Activated CD4-positive, alpha-beta T cell treated with anti-CD3 and anti-CD28 coated beads, Interleukin-2, amount 10 ng/mL, durations not matched to agents 7 days and 5 days (primary cell): ENCODE results near the gene TPX2. TPM values are rescaled to one million over a fixed set of nuclear protein-coding genes. Genes with fewer than 3 reads are reported as not detected.

ENCODE experiments used
- CTCF ChIA-PET: fragments of 350-600 bp; sonication (Branson Sonifier 250); formaldehyde crosslinking; loops from one replicate; lab custom pipeline; 2021; ENCODE audit warnings: antibody characterized with exemption; lab: Charles Lee
- POLR2A ChIA-PET: fragments of 350-600 bp; sonication (Branson Sonifier 250); formaldehyde crosslinking; loops from one replicate; lab custom pipeline; 2021; ENCODE audit warnings: antibody characterized with exemption; lab: Charles Lee
- DNase-seq: peaks from one replicate; pipeline ENCODE4 v3.0.0-alpha.2; 2020
- H3K27ac Mint-ChIP-seq: one replicate; pipeline ENCODE4 v1.8.0; 2021; ENCODE audit warnings: mild to moderate bottlenecking, moderate library complexity, mixed read lengths
- H3K27me3 Mint-ChIP-seq: one replicate; pipeline ENCODE4 v1.8.0; 2021; ENCODE audit warnings: mixed read lengths
- H3K36me3 Mint-ChIP-seq: one replicate; pipeline ENCODE4 v1.8.0; 2021; ENCODE audit warnings: low read depth, mixed read lengths
- H3K4me1 Mint-ChIP-seq: one replicate; pipeline ENCODE4 v1.8.0; 2021; ENCODE audit warnings: mixed read lengths
- H3K4me3 Mint-ChIP-seq: one replicate; pipeline ENCODE4 v1.8.0; 2021; ENCODE audit warnings: mild to moderate bottlenecking, moderate library complexity, mixed read lengths
- H3K9me3 Mint-ChIP-seq: one replicate; pipeline ENCODE4 v1.8.0; 2021; ENCODE audit warnings: mixed read lengths
- total RNA-seq, 2 experiments: library from RNA; stranded (reverse); gene quantifications; one replicate each; pipeline ENCODE4 v1.2.3, GENCODE V29; 2021

Gene TPX2
- total RNA-seq, 2 experiments from 2014 or later = 164 to 193 TPM

- no peaks in the 10 kb centered on the region for H3K9me3 Mint-ChIP-seq
- no peak overlapping the region for H3K27ac Mint-ChIP-seq
- H3K4me1 Mint-ChIP-seq = peaks cover 5% of the 10 kb centered on the region
- no peaks in the 10 kb centered on the region for H3K27me3 Mint-ChIP-seq
- no peak overlapping the region for H3K4me3 Mint-ChIP-seq
- CTCF ChIA-PET = no interaction called here
- POLR2A ChIA-PET = no interaction called here
- H3K36me3 Mint-ChIP-seq = peaks cover 60% of the 10 kb centered on the region
- DNase-seq = no peak
These were observed 25.7 kb downstream of the TPX2 start for GRCh38 chr20:31764641-31765305.

- no peaks in the 10 kb centered on the region for H3K9me3 Mint-ChIP-seq
- ChIA-PET POLR2A (no interaction called here), CTCF (interaction anchor here (0.6 to 1.2 kb wide), 3 partner anchors 9 to 79 kb away, joined by 3 to 4 read pairs (median 3); no protein-coding TSS in a partner anchor)
- H3K4me3 Mint-ChIP-seq = no peak overlapping the region
- peaks cover 5% of the 10 kb centered on the region for H3K4me1 Mint-ChIP-seq
- H3K27ac Mint-ChIP-seq = no peak overlapping the region
- no peaks in the 10 kb centered on the region for H3K27me3 Mint-ChIP-seq
- no peak for DNase-seq
- H3K36me3 Mint-ChIP-seq = peaks cover 63% of the 10 kb centered on the region
These were observed 28.7 kb downstream of the TPX2 start for GRCh38 chr20:31767805-31768204.

- peaks cover 4% of the 10 kb centered on the region for H3K4me1 Mint-ChIP-seq
- H3K27ac Mint-ChIP-seq = no peak overlapping the region
- no peaks in the 10 kb centered on the region for H3K9me3 Mint-ChIP-seq
- H3K36me3 Mint-ChIP-seq = peaks cover 66% of the 10 kb centered on the region
- no peak overlapping the region for H3K4me3 Mint-ChIP-seq
- no peak for DNase-seq
- H3K27me3 Mint-ChIP-seq = no peaks in the 10 kb centered on the region
- POLR2A ChIA-PET = no interaction called here
- CTCF ChIA-PET = no interaction called here
These were observed 30.6 kb downstream of the TPX2 start for GRCh38 chr20:31769681-31770080.

- H3K9me3 Mint-ChIP-seq = no peaks in the 10 kb centered on the region
- H3K27ac Mint-ChIP-seq = peak overlapping the region; percentile 25
- CTCF ChIA-PET = no interaction called here
- H3K4me1 Mint-ChIP-seq = peaks cover 2% of the 10 kb centered on the region
- no peaks in the 10 kb centered on the region for H3K27me3 Mint-ChIP-seq
- POLR2A ChIA-PET = no interaction called here
- DNase-seq = no peak
- peaks cover 64% of the 10 kb centered on the region for H3K36me3 Mint-ChIP-seq
- H3K4me3 Mint-ChIP-seq = no peak overlapping the region
These were observed 31.2 kb downstream of the TPX2 start for GRCh38 chr20:31770243-31770642.

GRCh38 chr20:31774408-31774807 lies 35.3 kb downstream of the TPX2 start:
- ChIA-PET POLR2A (no interaction called here), CTCF (interaction anchor here (0.6 kb wide), 1 partner anchor 11 kb away, joined by 3 read pairs; no protein-coding TSS in a partner anchor)
- Mint-ChIP-seq H3K9me3 (no peaks in the 10 kb centered on the region), H3K4me1 (peaks cover 2% of the 10 kb centered on the region), H3K27me3 (no peaks in the 10 kb centered on the region), H3K27ac (no peak overlapping the region), H3K4me3 (no peak overlapping the region), H3K36me3 (peaks cover 72% of the 10 kb centered on the region)
- DNase-seq = no peak

- no peaks in the 10 kb centered on the region for H3K4me1 Mint-ChIP-seq
- CTCF ChIA-PET = no interaction called here
These were observed 41.7 kb downstream of the TPX2 start for GRCh38 chr20:31780839-31781238.

DNA sequence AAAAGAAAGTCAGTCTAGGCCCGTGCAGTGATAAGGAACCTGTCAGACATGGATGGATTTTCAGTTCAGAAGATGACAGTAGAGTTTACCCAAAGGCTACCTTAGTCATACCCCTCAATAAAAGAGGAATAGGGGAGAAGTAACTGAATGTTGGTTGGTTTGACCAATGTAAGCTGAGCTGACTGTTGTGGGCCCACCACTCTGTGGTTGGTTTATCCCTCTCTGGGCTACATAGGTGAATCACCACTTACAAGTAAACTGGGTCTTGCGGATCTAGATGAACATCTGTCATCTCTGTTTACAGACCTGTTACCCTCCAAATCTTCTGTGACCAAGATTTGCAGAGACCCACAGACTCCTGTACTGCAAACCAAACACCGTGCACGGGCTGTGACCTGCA lies 42.9 kb downstream of the TPX2 start:
- no peak for DNase-seq

More at GRCh38 chr20:31780839-31781238, 41.7 kb downstream of the TPX2 start:
- H3K27me3 Mint-ChIP-seq = no peaks in the 10 kb centered on the region
- no peak overlapping the region for H3K27ac Mint-ChIP-seq
- H3K4me3 Mint-ChIP-seq = no peak overlapping the region
- DNase-seq = no peak
- peaks cover 66% of the 10 kb centered on the region for H3K36me3 Mint-ChIP-seq
- H3K9me3 Mint-ChIP-seq = no peaks in the 10 kb centered on the region
- POLR2A ChIA-PET = no interaction called here

DNA sequence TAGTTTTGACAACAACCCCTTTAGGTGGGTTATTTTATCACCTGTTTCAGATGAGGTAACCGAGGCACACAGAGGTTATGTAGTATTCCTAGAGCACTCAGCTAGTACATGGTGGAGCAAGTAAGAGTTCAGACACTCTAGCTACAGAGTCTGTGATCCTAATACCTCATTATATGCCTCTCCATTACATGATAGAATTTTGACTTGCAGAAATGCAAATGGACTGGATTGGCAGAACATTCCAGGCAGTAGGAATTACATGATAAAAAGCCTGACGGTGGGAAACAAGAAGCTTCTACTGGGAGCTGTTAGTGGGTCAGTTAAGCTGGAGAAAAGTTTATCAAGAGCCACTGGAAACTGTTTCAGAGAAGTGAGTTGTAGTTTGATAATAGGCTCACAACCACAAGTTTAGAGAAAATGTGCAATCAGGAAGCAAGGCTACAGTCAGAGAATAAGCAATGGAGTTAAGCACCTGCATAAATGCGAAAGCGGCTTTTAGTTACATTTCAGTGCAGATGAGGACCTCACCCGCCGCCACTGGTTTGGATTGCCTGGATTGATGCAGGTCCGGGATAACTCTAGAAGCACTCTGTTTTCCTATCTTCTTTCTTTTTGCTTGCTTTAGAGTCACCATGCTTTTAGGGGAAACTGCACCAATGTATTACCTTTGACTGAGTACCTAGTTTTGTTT lies 45.4 kb downstream of the TPX2 start:
- H3K9me3 Mint-ChIP-seq = no peaks in the 10 kb centered on the region
- no peaks in the 10 kb centered on the region for H3K27me3 Mint-ChIP-seq
- DNase-seq = no peak
- no peaks in the 10 kb centered on the region for H3K4me1 Mint-ChIP-seq
- H3K27ac Mint-ChIP-seq = no peak overlapping the region
- ChIA-PET CTCF (interaction anchor here (0.7 to 1.6 kb wide), 2 partner anchors 10 to 17 kb away, joined by 3 to 4 read pairs; no protein-coding TSS in a partner anchor), POLR2A (no interaction called here)
- H3K4me3 Mint-ChIP-seq = no peak overlapping the region
- peaks cover 66% of the 10 kb centered on the region for H3K36me3 Mint-ChIP-seq

More for the DNA sequence above, 42.9 kb downstream of the TPX2 start:
- Mint-ChIP-seq H3K27me3 (no peaks in the 10 kb centered on the region), H3K9me3 (no peaks in the 10 kb centered on the region), H3K4me3 (no peak overlapping the region), H3K36me3 (peaks cover 68% of the 10 kb centered on the region), H3K27ac (no peak overlapping the region), H3K4me1 (no peaks in the 10 kb centered on the region)
- ChIA-PET POLR2A (no interaction called here), CTCF (no interaction called here)

GRCh38 chr20:31785089-31785488 lies 46.0 kb downstream of the TPX2 start:
- peaks cover 60% of the 10 kb centered on the region for H3K36me3 Mint-ChIP-seq
- CTCF ChIA-PET = interaction anchor here (0.9 to 1.6 kb wide), 3 partner anchors 10 to 19 kb away, joined by 3 read pairs; no protein-coding TSS in a partner anchor

GRCh38 chr20:31788578-31788977 lies 49.5 kb downstream of the TPX2 start:
- Mint-ChIP-seq H3K4me3 (no peak overlapping the region), H3K36me3 (peaks cover 58% of the 10 kb centered on the region), H3K9me3 (no peaks in the 10 kb centered on the region), H3K4me1 (no peaks in the 10 kb centered on the region), H3K27ac (no peak overlapping the region), H3K27me3 (no peaks in the 10 kb centered on the region)
- DNase-seq = no peak
- POLR2A ChIA-PET = no interaction called here
- CTCF ChIA-PET = interaction anchor here (1.6 kb wide), 1 partner anchor 65 kb away, joined by 3 read pairs; no protein-coding TSS in a partner anchor

More at GRCh38 chr20:31785089-31785488, 46.0 kb downstream of the TPX2 start:
- Mint-ChIP-seq H3K4me1 (no peaks in the 10 kb centered on the region), H3K27ac (no peak overlapping the region), H3K27me3 (no peaks in the 10 kb centered on the region), H3K4me3 (no peak overlapping the region), H3K9me3 (no peaks in the 10 kb centered on the region)
- DNase-seq = no peak
- POLR2A ChIA-PET = interaction anchor here (0.7 kb wide), 1 partner anchor 26 kb away, joined by 3 read pairs; no protein-coding TSS in a partner anchor

- DNase-seq = no peak
- Mint-ChIP-seq H3K27me3 (no peaks in the 10 kb centered on the region), H3K4me3 (no peak overlapping the region), H3K27ac (no peak overlapping the region), H3K36me3 (peaks cover 57% of the 10 kb centered on the region), H3K9me3 (no peaks in the 10 kb centered on the region), H3K4me1 (peaks cover 2% of the 10 kb centered on the region)
- ChIA-PET POLR2A (no interaction called here), CTCF (no interaction called here)
These were observed 51.3 kb downstream of the TPX2 start for GRCh38 chr20:31790401-31790800.

DNA sequence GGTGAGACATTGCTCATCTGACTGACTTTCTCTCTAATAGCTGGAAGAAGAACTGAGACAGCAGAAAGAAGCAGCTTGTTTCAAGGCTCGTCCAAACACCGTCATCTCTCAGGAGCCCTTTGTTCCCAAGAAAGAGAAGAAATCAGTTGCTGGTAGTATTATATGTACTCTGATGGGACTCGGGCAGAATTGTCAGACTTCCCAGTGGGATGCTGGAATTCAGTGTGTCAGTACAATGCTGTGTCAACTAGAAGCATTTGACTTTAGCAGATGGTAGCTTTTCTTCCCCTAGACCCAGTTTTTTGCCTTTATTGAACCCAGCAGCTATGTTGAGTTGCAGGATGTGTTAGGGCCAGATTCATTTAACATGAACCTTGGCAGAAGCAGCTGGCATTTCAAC lies 58.3 kb downstream of the TPX2 start:
- Mint-ChIP-seq H3K4me3 (no peak overlapping the region), H3K9me3 (no peaks in the 10 kb centered on the region), H3K27ac (no peak overlapping the region), H3K27me3 (no peaks in the 10 kb centered on the region), H3K36me3 (peaks cover 75% of the 10 kb centered on the region), H3K4me1 (peaks cover 2% of the 10 kb centered on the region)
- DNase-seq = no peak
- CTCF ChIA-PET = interaction anchor here (0.9 kb wide), 1 partner anchor 12 kb away, joined by 3 read pairs; no protein-coding TSS in a partner anchor
- POLR2A ChIA-PET = no interaction called here

- no peak for DNase-seq
- ChIA-PET POLR2A (no interaction called here), CTCF (no interaction called here)
- Mint-ChIP-seq H3K9me3 (no peaks in the 10 kb centered on the region), H3K27me3 (no peaks in the 10 kb centered on the region), H3K27ac (no peak overlapping the region), H3K36me3 (peaks cover 72% of the 10 kb centered on the region), H3K4me3 (no peak overlapping the region), H3K4me1 (peaks cover 12% of the 10 kb centered on the region)
These were observed 62.4 kb downstream of the TPX2 start for GRCh38 chr20:31801508-31801907.
